Measurements from ENCODE around the gene ITGBL1. TPM values are rescaled to one million over a fixed set of nuclear protein-coding genes. Genes with fewer than 3 reads are reported as not detected.

ITGBL1 gene
- total and polyA plus RNA-seq, 5 experiments from 2014 or later, result not detected

DNA sequence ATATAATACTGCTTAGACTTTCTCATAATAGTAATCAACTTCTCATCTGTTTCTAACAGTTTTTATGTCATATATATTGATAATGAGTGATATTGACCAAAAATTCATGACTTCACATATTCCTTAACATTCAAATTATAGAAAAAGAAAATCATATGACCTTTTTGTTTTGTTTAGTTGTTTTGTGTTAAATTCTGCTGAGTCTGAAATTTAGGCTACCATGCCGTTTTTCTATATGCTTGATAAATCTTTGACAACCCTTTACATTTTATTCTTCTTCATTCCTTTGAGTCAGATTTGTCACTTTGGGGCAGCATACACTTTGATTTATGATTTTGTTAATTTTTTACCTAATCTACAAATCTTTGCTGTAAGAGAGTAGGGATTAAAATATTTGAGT, 176.4 kb downstream of the ITGBL1 start:
- H3K36me3 Mint-ChIP-seq, result no peaks in the 10 kb centered on the region
- H3K4me1 Mint-ChIP-seq, result peaks cover 11 to 43% (median 28%) of the 10 kb centered on the region in 4 donors
- H3K9me3 Mint-ChIP-seq, result peaks cover 0 to 2% (median 0%) of the 10 kb centered on the region in 9 donors
- ATAC-seq (no peak), DNase-seq (no peak)
- H3K27ac Mint-ChIP-seq, result no peak overlapping the region
- no peak overlapping the region for H3K4me3 Mint-ChIP-seq
- no peaks in the 10 kb centered on the region for H3K27me3 Mint-ChIP-seq
- POLR2A ChIA-PET, result no interaction called here

DNA sequence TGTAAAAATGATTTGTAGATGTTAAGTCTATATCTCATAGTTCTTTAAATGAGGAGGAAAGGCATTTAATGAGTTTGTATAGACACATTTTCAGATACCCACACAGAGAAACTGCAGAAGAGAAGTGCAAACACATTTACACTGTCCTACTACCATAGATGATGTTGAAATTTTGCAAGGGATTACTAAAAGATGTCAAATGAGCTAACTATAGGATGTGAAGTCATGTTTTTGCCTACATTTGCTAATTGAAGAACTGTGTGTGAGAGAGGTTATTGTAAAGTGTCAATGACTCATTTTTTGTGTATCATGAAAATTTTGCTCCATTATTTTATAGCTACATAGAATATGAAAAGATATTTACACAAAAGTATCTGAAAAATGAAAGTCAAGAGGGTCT, 178.9 kb downstream of the ITGBL1 start:
- peaks cover 0 to under 1% (median 0%) of the 10 kb centered on the region in 5 donors for H3K27me3 Mint-ChIP-seq
- H3K36me3 Mint-ChIP-seq, result no peaks in the 10 kb centered on the region
- DNase-seq (no peak), ATAC-seq (no peak)
- H3K4me1 Mint-ChIP-seq, result peaks cover 4 to 18% (median 11%) of the 10 kb centered on the region in 4 donors
- peaks cover 0 to 2% (median 0%) of the 10 kb centered on the region in 9 donors for H3K9me3 Mint-ChIP-seq
- H3K4me3 Mint-ChIP-seq, result no peak overlapping the region
- POLR2A ChIA-PET, result interaction anchor here (0.7 kb wide), 1 partner anchor 1651 kb away, joined by 3 read pairs; no protein-coding TSS in a partner anchor
- H3K27ac Mint-ChIP-seq, result no peak overlapping the region

DNA sequence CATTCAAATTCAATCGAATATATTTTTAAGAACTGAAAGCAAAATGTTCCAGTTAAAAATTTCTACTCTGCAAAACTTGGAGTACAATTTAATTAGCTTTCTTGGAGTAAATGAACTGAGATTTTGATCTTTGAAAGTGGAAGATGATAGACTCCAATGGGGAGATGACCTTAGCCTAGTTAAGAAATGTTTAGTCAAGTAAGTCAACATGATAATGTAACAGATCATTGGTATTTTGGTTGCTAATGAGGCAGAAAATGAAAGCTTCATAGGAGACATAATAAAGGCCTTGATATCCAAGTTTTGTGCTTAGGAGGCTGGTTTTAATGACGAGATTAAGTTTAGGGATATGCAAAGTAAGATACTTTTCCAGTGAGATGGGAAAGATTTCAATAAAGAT, 181.7 kb downstream of the ITGBL1 start:
- Mint-ChIP-seq H3K4me1 (no peaks in the 10 kb centered on the region), H3K27ac (no peak overlapping the region), H3K9me3 (peaks cover 0 to 2% (median 0%) of the 10 kb centered on the region in 9 donors), H3K27me3 (peaks cover 0 to 1% (median 0%) of the 10 kb centered on the region in 5 donors), H3K36me3 (no peaks in the 10 kb centered on the region), H3K4me3 (no peak overlapping the region)
- ATAC-seq (no peak), DNase-seq (no peak)
- POLR2A ChIA-PET, result no interaction called here

DNA sequence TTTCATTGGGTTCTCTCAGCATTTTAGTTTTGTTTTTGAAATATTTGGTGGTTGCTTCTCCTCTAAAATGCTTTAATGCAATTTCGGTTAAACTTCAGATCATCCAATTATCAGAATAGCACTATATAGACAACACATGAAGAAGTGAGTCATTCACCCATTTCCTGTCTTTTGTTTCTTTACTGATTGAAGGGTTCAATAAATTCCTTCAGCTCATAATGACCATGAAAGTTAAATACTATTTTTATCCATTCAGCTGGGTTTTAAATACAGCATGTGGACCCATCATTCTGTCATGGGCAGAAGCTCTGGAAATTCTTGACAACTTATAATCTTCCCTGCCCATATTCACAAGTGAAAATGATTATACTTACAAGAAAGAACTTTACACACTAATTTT, 187.2 kb downstream of the ITGBL1 start:
- POLR2A ChIA-PET, result no interaction called here
- Mint-ChIP-seq H3K27ac (no peak overlapping the region), H3K36me3 (no peaks in the 10 kb centered on the region), H3K9me3 (peaks cover 0 to 2% (median 0%) of the 10 kb centered on the region in 9 donors), H3K4me3 (no peak overlapping the region), H3K4me1 (no peaks in the 10 kb centered on the region), H3K27me3 (peaks cover 0 to 10% (median 3%) of the 10 kb centered on the region in 5 donors)
- no peak for DNase-seq
- ATAC-seq, result no peak

DNA sequence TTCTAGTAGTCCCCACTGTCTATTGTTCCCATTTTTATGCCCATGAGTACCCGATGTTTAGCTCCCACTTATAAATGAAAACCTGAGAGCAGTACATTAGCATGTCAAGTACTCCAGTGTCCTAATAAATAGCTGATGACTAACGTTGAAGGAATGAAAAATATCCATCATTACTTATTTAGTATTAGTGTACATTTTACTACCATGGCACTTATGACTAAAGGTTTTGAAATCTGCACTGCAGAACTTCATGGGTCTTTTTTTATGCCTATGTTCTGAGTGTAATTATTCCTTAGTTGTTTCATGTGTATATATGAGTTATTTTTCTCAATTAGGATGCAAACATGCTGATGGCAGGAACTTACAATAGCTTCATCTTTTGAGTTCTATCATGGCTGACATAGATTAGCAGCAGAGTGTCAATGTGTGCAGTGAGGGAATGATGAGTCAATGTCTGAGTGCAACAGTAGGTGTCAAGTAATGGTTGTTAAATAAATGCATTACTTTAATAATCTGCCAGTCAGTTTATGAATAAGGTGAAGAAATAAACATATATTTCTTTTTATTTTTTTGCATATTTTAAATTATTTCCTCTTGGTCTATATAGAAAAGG, 188.4 kb downstream of the ITGBL1 start:
- no peak for ATAC-seq
- H3K4me1 Mint-ChIP-seq, result no peaks in the 10 kb centered on the region
- no peaks in the 10 kb centered on the region for H3K36me3 Mint-ChIP-seq
- H3K4me3 Mint-ChIP-seq, result no peak overlapping the region
- no peak for DNase-seq
- peaks cover 0 to 2% (median 0%) of the 10 kb centered on the region in 9 donors for H3K9me3 Mint-ChIP-seq
- peaks cover 3 to 20% (median 7%) of the 10 kb centered on the region in 5 donors for H3K27me3 Mint-ChIP-seq
- POLR2A ChIA-PET, result no interaction called here
- H3K27ac Mint-ChIP-seq, result no peak overlapping the region

DNA sequence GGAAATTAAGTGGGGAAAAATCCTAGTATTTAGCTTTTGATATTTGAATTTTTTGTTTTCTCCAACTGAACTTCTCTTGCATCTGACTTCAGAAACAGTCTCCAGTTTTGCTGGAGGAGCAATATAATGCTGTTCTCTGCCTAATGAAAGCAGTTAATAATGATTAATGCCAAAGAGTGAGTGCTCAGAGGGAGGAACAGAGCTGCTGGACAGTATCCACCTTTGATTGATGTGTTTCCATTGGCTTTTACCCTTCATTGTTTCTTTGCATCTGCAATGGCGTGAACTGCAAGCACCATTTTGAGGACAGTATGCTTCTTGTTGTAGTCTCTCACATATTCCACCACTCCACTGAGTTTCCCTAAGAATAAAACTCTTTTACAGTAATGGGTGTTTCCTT, 193.4 kb downstream of the ITGBL1 start:
- Mint-ChIP-seq H3K4me3 (no peak overlapping the region), H3K9me3 (peaks cover 0 to 2% (median 0%) of the 10 kb centered on the region in 9 donors), H3K4me1 (no peaks in the 10 kb centered on the region), H3K36me3 (no peaks in the 10 kb centered on the region), H3K27me3 (peaks cover 5 to 20% (median 7%) of the 10 kb centered on the region in 5 donors), H3K27ac (no peak overlapping the region)
- ATAC-seq (no peak), DNase-seq (no peak)
- POLR2A ChIA-PET, result no interaction called here

DNA sequence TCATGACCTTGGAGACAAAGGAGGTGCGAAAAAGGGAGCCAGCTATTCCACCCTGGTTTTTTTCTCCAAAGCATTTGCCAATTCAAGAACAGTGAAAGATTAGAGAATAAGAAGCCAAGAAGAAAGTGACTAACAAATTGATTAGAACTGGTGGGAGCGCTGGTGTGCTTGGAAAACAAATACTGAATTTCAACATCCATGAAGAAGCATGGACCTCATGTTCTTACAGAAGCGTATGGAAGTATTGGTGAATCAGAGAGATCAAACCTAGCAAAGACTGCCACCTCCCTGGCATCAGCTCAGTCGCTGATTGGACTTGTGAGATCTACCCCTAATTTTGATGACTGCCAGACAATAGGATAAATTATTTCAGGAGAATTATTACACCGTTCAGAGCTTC, 195.3 kb downstream of the ITGBL1 start:
- POLR2A ChIA-PET, result no interaction called here
- H3K27me3 Mint-ChIP-seq, result peaks cover 5 to 20% (median 9%) of the 10 kb centered on the region in 5 donors

DNA sequence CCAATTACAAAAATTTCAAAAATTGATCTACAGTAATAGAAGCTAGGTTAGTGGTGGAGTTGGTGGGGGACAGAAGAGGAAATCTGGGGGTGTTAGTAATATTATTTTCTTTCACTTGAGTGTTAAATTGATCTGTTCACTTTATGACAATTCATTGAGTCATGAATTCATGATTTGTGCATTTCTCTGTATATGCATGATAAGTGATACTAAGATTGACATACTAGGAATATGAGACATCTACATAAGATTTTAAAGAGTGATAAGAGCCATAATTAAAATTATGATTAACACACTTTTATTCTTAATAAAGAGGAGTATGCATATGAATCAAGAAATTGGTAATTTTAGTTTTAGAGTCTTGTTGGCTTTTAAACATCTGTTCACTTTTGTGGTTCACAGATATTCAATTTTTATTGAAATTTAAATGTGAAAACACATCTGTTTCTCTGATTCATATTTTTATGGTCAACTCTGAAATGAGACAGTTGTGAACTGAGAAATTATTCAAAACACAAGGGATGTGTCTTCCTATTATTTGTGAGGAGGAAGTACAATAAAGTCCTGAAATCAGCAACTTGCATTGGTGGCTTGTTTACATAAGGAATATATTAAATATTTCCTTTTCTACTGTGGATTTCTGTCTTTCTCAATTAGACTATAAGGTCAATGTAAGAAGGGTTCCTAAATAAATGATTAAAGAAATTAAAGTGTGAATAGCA, 196.5 kb downstream of the ITGBL1 start:
- DNase-seq (no peak), ATAC-seq (no peak)
- no peaks in the 10 kb centered on the region for H3K36me3 Mint-ChIP-seq
- H3K4me3 Mint-ChIP-seq, result no peak overlapping the region
- no peaks in the 10 kb centered on the region for H3K4me1 Mint-ChIP-seq
- H3K27ac Mint-ChIP-seq, result no peak overlapping the region
- H3K27me3 Mint-ChIP-seq, result peaks cover 5 to 18% (median 12%) of the 10 kb centered on the region in 5 donors
- peaks cover 0 to 4% (median 0%) of the 10 kb centered on the region in 9 donors for H3K9me3 Mint-ChIP-seq
- POLR2A ChIA-PET, result no interaction called here

More for the DNA sequence above, 195.3 kb downstream of the ITGBL1 start:
- Mint-ChIP-seq H3K4me3 (no peak overlapping the region), H3K36me3 (no peaks in the 10 kb centered on the region), H3K9me3 (peaks cover 0 to 4% (median 0%) of the 10 kb centered on the region in 9 donors), H3K27ac (no peak overlapping the region), H3K4me1 (no peaks in the 10 kb centered on the region)
- ATAC-seq (no peak), DNase-seq (no peak)

DNA sequence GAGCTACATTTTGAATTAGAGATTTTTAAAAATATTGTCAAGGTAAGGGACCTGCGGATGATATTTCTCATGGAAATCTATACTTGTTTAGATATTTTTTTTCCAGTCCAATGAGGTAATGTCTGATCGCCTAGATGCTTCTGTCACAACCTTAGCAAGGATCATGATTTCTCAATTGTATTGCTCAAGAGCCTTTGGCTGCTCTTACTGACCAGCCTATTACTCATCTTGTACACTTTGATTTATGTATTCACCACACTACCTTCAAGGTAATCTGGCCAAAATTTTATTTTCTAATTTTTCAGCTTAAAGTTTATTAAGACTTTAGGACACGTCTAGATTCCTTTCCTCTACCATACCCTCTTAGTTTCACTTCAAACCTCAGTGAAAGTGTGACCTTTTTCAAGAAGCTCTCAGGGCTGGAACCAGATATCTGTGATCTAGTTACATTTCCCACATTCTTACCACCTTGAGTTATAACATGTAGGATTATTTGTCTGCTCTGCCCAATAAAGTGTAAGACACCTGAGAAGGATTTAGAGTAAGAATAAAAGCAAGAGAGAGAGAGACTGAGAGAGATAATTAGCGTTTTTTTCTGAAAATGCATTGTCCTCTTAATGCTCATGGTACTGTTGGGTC, 197.1 kb downstream of the ITGBL1 start:
- H3K36me3 Mint-ChIP-seq, result no peaks in the 10 kb centered on the region
- peaks cover 8 to 17% (median 13%) of the 10 kb centered on the region in 5 donors for H3K27me3 Mint-ChIP-seq
- peaks cover 0 to 4% (median 0%) of the 10 kb centered on the region in 9 donors for H3K9me3 Mint-ChIP-seq
- DNase-seq, result no peak
- POLR2A ChIA-PET, result no interaction called here
- no peak for ATAC-seq
- no peak overlapping the region for H3K4me3 Mint-ChIP-seq
- H3K27ac Mint-ChIP-seq, result no peak overlapping the region
- no peaks in the 10 kb centered on the region for H3K4me1 Mint-ChIP-seq

DNA sequence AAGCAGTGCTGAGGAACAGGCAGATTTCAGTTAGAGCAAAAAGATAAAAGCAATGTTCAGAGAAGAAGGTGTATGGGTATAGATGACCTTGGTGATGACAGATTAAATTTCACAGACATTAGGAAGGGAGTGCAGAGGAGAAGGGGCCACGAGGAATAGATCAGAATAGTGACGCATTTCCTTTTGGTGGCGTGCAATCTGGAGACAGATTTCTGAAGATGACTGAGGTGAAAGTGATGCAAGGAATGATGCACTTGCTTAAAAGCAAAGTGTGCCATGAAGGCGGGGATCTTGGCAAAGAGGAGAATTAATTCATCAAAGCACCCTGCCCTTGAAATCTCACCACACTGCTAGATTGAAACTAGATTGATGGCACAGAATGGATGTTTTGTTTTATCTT, 202.4 kb downstream of the ITGBL1 start:
- no peaks in the 10 kb centered on the region for H3K36me3 Mint-ChIP-seq
- H3K27ac Mint-ChIP-seq, result no peak overlapping the region
- ATAC-seq, result no peak
- H3K27me3 Mint-ChIP-seq, result peaks cover 6 to 13% (median 7%) of the 10 kb centered on the region in 5 donors
- DNase-seq, result no peak
- H3K9me3 Mint-ChIP-seq, result peaks cover 0 to 7% (median 0%) of the 10 kb centered on the region in 9 donors
- POLR2A ChIA-PET, result no interaction called here
- H3K4me3 Mint-ChIP-seq, result no peak overlapping the region
- H3K4me1 Mint-ChIP-seq, result no peaks in the 10 kb centered on the region

DNA sequence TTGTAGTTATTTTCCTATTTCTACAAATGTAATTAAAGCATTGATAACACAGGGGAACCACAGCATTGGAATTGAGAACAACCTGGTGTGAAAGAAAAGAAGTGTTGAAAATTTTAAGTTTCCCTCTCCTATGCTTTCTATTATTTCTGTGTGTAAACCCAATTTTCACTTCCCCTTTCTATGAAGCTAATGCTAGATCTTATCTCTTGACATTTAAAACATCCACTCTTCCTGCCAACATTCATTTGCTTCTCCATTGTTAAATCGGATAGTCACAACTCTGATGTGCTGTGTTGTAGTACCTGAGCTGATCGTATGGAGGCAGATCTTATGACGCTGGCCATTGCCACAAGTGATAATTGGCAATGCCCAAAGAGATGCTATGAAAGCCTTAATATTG, 203.0 kb downstream of the ITGBL1 start:
- Mint-ChIP-seq H3K36me3 (no peaks in the 10 kb centered on the region), H3K9me3 (peaks cover 0 to 7% (median 0%) of the 10 kb centered on the region in 9 donors), H3K4me3 (no peak overlapping the region), H3K4me1 (no peaks in the 10 kb centered on the region), H3K27ac (no peak overlapping the region), H3K27me3 (peaks cover 6 to 13% (median 7%) of the 10 kb centered on the region in 5 donors)
- ATAC-seq (no peak), DNase-seq (no peak)
- POLR2A ChIA-PET, result no interaction called here

DNA sequence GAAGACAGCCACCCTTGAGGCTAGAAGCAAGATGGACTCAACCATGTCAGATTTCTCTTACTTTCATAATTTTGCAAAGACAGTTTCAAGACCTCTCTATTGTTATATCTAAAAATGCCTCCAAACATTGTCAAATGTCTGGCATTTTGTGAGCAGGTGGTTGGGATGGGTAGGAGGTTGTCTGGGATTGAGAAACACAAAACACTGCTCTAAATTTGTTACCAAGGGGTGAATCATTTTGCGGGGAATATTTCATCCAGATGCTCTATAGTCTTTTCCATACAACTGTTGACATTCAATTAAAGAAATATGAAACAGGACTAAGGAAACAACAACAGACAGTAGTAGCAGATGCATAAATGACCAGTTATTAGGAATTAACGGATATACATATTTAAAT, 208.2 kb downstream of the ITGBL1 start:
- no peaks in the 10 kb centered on the region for H3K4me1 Mint-ChIP-seq
- H3K4me3 Mint-ChIP-seq, result no peak overlapping the region
- H3K27ac Mint-ChIP-seq, result no peak overlapping the region
- peaks cover 0 to 6% (median 0%) of the 10 kb centered on the region in 9 donors for H3K9me3 Mint-ChIP-seq
- H3K27me3 Mint-ChIP-seq, result peaks cover 0 to 3% (median 1%) of the 10 kb centered on the region in 5 donors
- no peaks in the 10 kb centered on the region for H3K36me3 Mint-ChIP-seq
- POLR2A ChIA-PET, result no interaction called here
- no peak for ATAC-seq
- DNase-seq, result no peak

DNA sequence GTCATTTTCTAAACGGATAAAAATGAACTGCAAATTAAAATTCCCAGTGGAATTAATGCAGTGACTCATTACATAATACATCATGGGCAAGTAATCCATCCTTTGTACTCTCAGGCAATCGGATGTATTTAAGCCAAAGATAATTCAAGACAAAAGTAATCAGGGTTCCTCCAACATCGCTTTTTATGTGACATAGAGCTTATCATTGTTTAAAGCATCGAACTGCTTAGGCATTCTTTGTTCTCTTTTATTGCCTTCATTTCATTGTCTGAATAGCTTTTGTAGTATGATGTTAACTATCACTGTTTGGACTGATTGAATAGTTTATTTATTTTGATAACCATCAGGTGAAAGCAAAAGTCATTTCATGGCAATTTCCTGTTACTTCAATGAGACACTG, 209.4 kb downstream of the ITGBL1 start:
- H3K4me3 Mint-ChIP-seq, result no peak overlapping the region
- POLR2A ChIA-PET, result no interaction called here

More for the DNA sequence above, 209.4 kb downstream of the ITGBL1 start:
- Mint-ChIP-seq H3K4me1 (no peaks in the 10 kb centered on the region), H3K36me3 (peaks cover 0 to 5% (median 2%) of the 10 kb centered on the region in 3 donors), H3K27me3 (peaks cover 0 to 15% (median 3%) of the 10 kb centered on the region in 5 donors), H3K27ac (no peak overlapping the region), H3K9me3 (peaks cover 0 to 17% (median 3%) of the 10 kb centered on the region in 9 donors)
- no peak for ATAC-seq
- no peak for DNase-seq

Data from naive thymus-derived CD8-positive, alpha-beta T cell (primary cell).